A673 (cell line): Measurements from ENCODE around the gene NAT10. TPM values are rescaled to one million over a fixed set of nuclear protein-coding genes. Genes with fewer than 3 reads are reported as not detected.
"Not testable (repeated sequence)": the region's sequence is repeated elsewhere in the genome, so short reads cannot be mapped to it uniquely, and the experiment has no call there.

Source experiments
- BruUV-seq: library from RNA; stranded (reverse); fragments of 400-500 nt; replicated peaks from 2 replicates; lab custom pipeline; 2021; lab: Mats Ljungman, UMichigan
- CTCF ChIA-PET: fragments of 300-600 bp; sonication (Branson Sonifier 250); formaldehyde crosslinking; loops from one replicate; lab custom pipeline; 2022; ENCODE audit warnings: antibody characterized with exemption; lab: Charles Lee
- POLR2A ChIA-PET: fragments of 300-600 bp; sonication (Branson Sonifier 250); formaldehyde crosslinking; loops from one replicate; lab custom pipeline; 2022; ENCODE audit warnings: antibody characterized with exemption; ENCODE audit not compliant: low non-redundant PET; lab: Charles Lee
- DNase-seq: peaks from one replicate; pipeline ENCODE4 v3.0.0-alpha.2; 2015; ENCODE audit warnings: low spot score
- H3K27ac ChIP-seq: fragments of 200-600 bp; sonication (generic); 2 replicates; pipeline ENCODE4 v1.5.1; 2016; ENCODE audit warnings: mixed run types, low read depth, mild to moderate bottlenecking, mixed read lengths, antibody characterized with exemption, low read length; ENCODE audit not compliant: poor library complexity, severe bottlenecking
- H3K27me3 ChIP-seq: fragments of 200-600 bp; sonication (generic); replicated peaks from 2 replicates; pipeline ENCODE4 v1.6.1; 2017; ENCODE audit warnings: mixed run types, low read depth, mild to moderate bottlenecking, mixed read lengths, antibody characterized with exemption, low read length; ENCODE audit not compliant: insufficient read depth, poor library complexity
- H3K36me3 ChIP-seq: fragments of 200-600 bp; sonication (generic); 2 replicates; pipeline ENCODE4 v1.6.1; 2016; ENCODE audit warnings: mixed run types, mild to moderate bottlenecking, mixed read lengths, antibody characterized with exemption, low read length; ENCODE audit not compliant: insufficient read depth, poor library complexity, severe bottlenecking
- H3K4me1 ChIP-seq: fragments of 200-600 bp; sonication (generic); 2 replicates; pipeline ENCODE4 v1.6.1; 2017; ENCODE audit warnings: mixed run types, mild to moderate bottlenecking, mixed read lengths, antibody characterized with exemption, low read length; ENCODE audit not compliant: insufficient read depth, poor library complexity, severe bottlenecking
- H3K4me3 ChIP-seq: fragments of 200-600 bp; sonication (generic); 2 replicates; pipeline ENCODE4 v1.5.1; 2016; ENCODE audit warnings: low read depth, mixed run types, mild to moderate bottlenecking, mixed read lengths, low read length; ENCODE audit not compliant: poor library complexity, severe bottlenecking
- H3K9me3 ChIP-seq: fragments of 200-600 bp; sonication (generic); 2 replicates; pipeline ENCODE4 v1.6.1; 2016; ENCODE audit warnings: mixed run types, low read depth, mild to moderate bottlenecking, mixed read lengths, antibody characterized with exemption, low read length; ENCODE audit not compliant: poor library complexity, severe bottlenecking
- EZH2 ChIP-seq: fragments of 200-600 bp; sonication (generic); IDR thresholded peaks from 2 replicates; pipeline ENCODE4 v1.6.1; 2017; ENCODE audit warnings: borderline replicate concordance, low read depth, mild to moderate bottlenecking, mixed read lengths, antibody characterized with exemption, low read length; ENCODE audit not compliant: poor library complexity, severe bottlenecking
- intact Hi-C: fragments of 100-400 bp; cut with micrococcal nuclease; formaldehyde crosslinking; loops from one replicate; pipeline ENCODE4 v1.10.0; 2022; ENCODE audit not compliant: unreplicated experiment
- total RNA-seq: library from RNA; stranded (reverse); gene quantifications from 2 replicates; pipeline ENCODE4 v1.2.3, GENCODE V29; 2021
- TF ChIP-seq, protein P1 (sequence below): fragments of 300-800, 200-600 bp; sonication (generic); conservative IDR thresholded peaks from 2 replicates; pipeline ENCODE4 v1.5.1; 2017; ENCODE audit warnings: low read depth, mild to moderate bottlenecking, antibody characterized with exemption, low read length, moderate library complexity, mixed read lengths

NAT10 gene
- total RNA-seq, 1 experiment from 2014 or later = 192 TPM

DNA sequence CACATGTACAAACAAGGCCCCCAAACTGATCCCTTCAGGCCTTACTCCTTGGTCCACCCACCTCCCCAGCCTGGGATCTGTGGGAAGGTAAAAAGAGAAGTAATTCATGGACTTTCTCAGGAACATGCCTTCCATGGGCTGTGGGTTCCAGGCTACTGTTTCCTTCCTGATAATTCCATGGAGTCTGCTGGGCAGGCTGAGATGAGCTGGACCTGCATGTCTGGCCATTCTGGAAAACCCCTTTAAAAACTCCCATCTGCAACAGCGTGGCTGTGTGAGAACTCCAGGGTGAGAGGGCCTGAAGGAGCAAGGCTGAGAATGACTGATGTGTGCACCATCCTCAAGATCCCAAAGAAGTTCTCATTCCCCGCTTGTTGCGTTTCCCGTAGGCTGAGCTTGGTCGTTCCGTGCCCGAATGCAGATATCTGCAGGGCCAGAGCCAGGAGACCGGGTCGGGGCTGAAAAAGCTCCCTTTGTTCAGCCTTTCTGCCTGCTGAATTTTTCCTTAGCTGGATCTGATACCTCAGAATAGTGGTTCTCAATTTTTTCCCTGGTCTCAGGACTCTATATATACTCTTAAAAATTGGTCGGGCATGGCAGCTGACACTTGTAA lies 72.9 kb downstream of the NAT10 start:
- intact Hi-C loops = no loop called here

DNA sequence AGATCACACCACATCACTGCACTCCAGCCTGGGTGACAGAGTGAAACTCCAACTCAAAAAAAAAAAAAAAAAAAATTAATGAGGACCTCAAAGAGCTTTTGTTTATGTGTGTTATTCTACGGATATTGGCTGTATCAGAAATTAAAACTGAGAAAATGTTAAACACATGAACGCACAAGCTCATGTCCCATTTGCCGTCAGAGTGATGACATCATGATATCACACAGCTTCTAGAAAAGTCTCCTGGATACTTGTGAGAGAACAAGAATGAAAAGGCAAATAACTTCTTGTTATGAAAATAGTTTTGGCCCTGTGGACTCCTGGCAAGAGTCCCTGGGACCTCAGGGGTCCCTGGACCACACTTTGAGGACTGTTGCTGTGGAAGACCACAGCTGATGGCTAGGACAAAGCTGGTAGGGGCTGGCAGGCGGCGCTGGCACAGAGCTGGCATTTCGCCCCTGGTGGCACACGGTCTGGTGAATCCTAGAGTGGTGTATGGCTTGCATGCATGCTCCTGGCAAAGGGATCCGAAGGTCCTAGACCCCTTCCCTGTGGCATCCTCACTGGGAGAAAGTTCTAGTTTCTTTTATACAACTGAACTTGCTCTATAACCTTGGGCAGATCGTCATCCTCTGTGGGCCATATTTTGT lies 73.7 kb downstream of the NAT10 start:
- BruUV-seq = no TSS peak
- no peak for TF ChIP-seq EZH2
- TF ChIP-seq, protein P1, sequence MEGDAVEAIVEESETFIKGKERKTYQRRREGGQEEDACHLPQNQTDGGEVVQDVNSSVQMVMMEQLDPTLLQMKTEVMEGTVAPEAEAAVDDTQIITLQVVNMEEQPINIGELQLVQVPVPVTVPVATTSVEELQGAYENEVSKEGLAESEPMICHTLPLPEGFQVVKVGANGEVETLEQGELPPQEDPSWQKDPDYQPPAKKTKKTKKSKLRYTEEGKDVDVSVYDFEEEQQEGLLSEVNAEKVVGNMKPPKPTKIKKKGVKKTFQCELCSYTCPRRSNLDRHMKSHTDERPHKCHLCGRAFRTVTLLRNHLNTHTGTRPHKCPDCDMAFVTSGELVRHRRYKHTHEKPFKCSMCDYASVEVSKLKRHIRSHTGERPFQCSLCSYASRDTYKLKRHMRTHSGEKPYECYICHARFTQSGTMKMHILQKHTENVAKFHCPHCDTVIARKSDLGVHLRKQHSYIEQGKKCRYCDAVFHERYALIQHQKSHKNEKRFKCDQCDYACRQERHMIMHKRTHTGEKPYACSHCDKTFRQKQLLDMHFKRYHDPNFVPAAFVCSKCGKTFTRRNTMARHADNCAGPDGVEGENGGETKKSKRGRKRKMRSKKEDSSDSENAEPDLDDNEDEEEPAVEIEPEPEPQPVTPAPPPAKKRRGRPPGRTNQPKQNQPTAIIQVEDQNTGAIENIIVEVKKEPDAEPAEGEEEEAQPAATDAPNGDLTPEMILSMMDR = no peak
- Histone ChIP-seq H3K27ac (no peak overlapping the region), H3K36me3 (no peaks in the 10 kb centered on the region), H3K27me3 (no peaks in the 10 kb centered on the region), H3K9me3 (no peaks in the 10 kb centered on the region), H3K4me1 (peaks cover 21% of the 10 kb centered on the region), H3K4me3 (no peak overlapping the region)
- no peak for DNase-seq
- POLR2A ChIA-PET = interaction anchor here (0.6 kb wide), 1 partner anchor 217 kb away, joined by 5 read pairs; no protein-coding TSS in a partner anchor
- intact Hi-C loops = no loop called here
- CTCF ChIA-PET = interaction anchor here (0.5 to 1.1 kb wide), 2 partner anchors 14 to 69 kb away, joined by 4 to 6 read pairs; no protein-coding TSS in a partner anchor

More for the DNA sequence above, 72.9 kb downstream of the NAT10 start:
- Histone ChIP-seq H3K4me3 (no peak overlapping the region), H3K36me3 (no peaks in the 10 kb centered on the region), H3K27ac (no peak overlapping the region), H3K27me3 (no peaks in the 10 kb centered on the region), H3K4me1 (peaks cover 24% of the 10 kb centered on the region), H3K9me3 (no peaks in the 10 kb centered on the region)
- no peak for DNase-seq
- BruUV-seq = no TSS peak
- ChIA-PET POLR2A (interaction anchor here (0.6 kb wide), 2 partner anchors 217 to 218 kb away, joined by 5 to 8 read pairs; no protein-coding TSS in a partner anchor), CTCF (interaction anchor here (1.1 kb wide), 1 partner anchor 13 kb away, joined by 6 read pairs; no protein-coding TSS in a partner anchor)
- no peak for TF ChIP-seq EZH2
- TF ChIP-seq, protein P1 = no peak

DNA sequence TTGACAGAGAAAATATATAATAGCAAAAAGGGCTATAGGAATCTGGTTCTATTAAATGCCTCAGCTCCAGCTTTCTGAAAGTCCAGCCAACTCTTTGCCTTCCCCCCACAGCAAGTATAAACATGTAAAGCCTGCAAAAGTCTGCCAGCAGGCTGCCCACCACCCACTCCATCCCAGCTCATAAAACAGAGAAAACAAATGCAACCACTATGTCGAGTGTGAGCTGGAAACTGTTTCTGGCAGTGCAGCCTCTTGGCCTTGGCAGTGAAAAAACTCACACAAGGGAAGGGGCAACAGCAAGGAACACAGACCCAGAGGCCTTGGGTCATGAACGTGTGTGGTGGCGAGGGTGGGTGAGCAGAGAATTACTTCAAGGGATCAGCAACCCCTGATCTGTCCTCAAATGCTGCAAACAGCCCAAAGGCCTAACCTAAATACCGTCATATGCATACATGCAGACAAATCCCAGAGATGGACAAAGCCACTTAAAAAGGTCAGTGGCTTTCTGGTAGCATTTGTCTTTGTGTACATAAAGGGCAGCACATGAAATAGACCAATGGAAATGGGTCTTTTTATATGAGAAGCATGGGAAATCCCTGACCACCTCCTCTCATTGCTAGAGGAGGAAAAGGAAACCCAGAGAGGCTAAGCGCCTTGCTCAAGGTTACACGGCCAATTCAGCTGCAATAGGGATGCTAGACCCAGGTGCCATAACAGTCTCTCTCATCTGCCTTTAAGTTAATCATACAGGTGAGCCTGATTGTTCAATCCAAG lies 74.8 kb downstream of the NAT10 start:
- Histone ChIP-seq H3K4me1 (peaks cover 16% of the 10 kb centered on the region), H3K27ac (peak overlapping the region; percentile 3), H3K36me3 (no peaks in the 10 kb centered on the region), H3K4me3 (no peak overlapping the region), H3K9me3 (no peaks in the 10 kb centered on the region), H3K27me3 (no peaks in the 10 kb centered on the region)
- ChIA-PET POLR2A (no interaction called here), CTCF (no interaction called here)
- TF ChIP-seq, protein P1 = no peak
- TF ChIP-seq EZH2 = no peak
- DNase-seq = no peak
- BruUV-seq = no TSS peak
- intact Hi-C loops = no loop called here

GRCh38 chr11:34180814-34181165 lies 75.4 kb downstream of the NAT10 start:
- intact Hi-C loops, H3K27ac ChIP-seq, H3K27me3 ChIP-seq, BruUV-seq, DNase-seq, H3K9me3 ChIP-seq, H3K4me3 ChIP-seq, POLR2A ChIA-PET, H3K36me3 ChIP-seq: not testable (repeated sequence)
- peaks cover 18% of the 10 kb centered on the region for H3K4me1 ChIP-seq
- CTCF ChIA-PET = interaction anchor here (0.5 kb wide), 1 partner anchor 335 kb away, joined by 3 read pairs; no protein-coding TSS in a partner anchor
